Parathyroid adenoma (tissue), 2 donors: ENCODE data around the gene SPPL3.

Experiments used
- H2AFZ ChIP-seq: fragments of 300-600 bp; sonication (generic); one replicate; pipeline ENCODE4 v1.7.0; 2017; ENCODE audit warnings: antibody characterized with exemption, mild to moderate bottlenecking
- H3K27ac ChIP-seq: fragments of 300-600 bp; sonication (generic); one replicate; pipeline ENCODE4 v1.7.0; 2017
- H3K27me3 ChIP-seq: fragments of 300-600 bp; sonication (generic); one replicate; pipeline ENCODE4 v1.7.0; 2017; ENCODE audit warnings: low read length; ENCODE audit not compliant: control insufficient read depth, insufficient read depth
- H3K36me3 ChIP-seq: fragments of 300-600 bp; sonication (generic); one replicate; pipeline ENCODE4 v1.7.0; 2017; ENCODE audit warnings: low read length; ENCODE audit not compliant: control insufficient read depth, insufficient read depth
- H3K4me1 ChIP-seq: fragments of 300-600 bp; sonication (generic); one replicate; pipeline ENCODE4 v1.7.0; 2017; ENCODE audit warnings: control low read depth
- H3K4me2 ChIP-seq: fragments of 300-600 bp; sonication (generic); one replicate; pipeline ENCODE4 v1.7.0; 2017; ENCODE audit warnings: low read length
- H3K4me3 ChIP-seq: fragments of 300-600 bp; sonication (generic); one replicate; pipeline ENCODE4 v1.7.0; 2017; ENCODE audit warnings: low read depth, low read length
- H3K79me2 ChIP-seq: fragments of 300-600 bp; sonication (generic); one replicate; pipeline ENCODE4 v1.7.0; 2017; ENCODE audit warnings: control low read depth
- H3K9ac ChIP-seq: fragments of 300-600 bp; sonication (generic); one replicate; pipeline ENCODE4 v1.7.0; 2017; ENCODE audit warnings: mild to moderate bottlenecking
- H3K9me3 ChIP-seq: fragments of 300-600 bp; sonication (generic); one replicate; pipeline ENCODE4 v1.7.0; 2017; ENCODE audit warnings: low read length; ENCODE audit not compliant: control insufficient read depth
- TF ChIP-seq, protein P1 (sequence below): fragments of 300-600 bp; sonication (generic); IDR thresholded peaks from one replicate; pipeline ENCODE4 v1.7.0; 2017; ENCODE audit warnings: antibody characterized with exemption, mild to moderate bottlenecking
- donor health status: primary hyperparathyroidism.

Gene SPPL3

DNA sequence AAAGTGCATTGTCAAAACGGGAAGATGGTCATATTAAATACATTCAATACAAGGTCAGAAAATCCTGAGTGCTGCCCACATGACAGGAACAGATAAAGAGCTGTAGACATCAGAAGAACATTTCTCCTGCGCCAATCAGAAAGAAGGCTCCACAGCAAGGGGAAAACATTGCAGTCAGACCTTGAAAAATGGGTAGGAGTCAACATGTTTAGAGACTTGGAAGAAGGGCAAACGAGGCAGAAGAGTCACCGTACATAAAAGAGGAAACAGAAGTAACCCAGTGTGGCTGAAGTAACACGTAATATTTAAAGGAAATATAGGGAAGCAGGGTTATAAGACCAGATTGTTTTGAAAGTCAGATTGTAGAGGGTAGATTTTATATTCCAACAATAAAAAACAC is 11.9 kb downstream of the SPPL3 start:
- no peak overlapping the region for H3K27ac ChIP-seq

DNA sequence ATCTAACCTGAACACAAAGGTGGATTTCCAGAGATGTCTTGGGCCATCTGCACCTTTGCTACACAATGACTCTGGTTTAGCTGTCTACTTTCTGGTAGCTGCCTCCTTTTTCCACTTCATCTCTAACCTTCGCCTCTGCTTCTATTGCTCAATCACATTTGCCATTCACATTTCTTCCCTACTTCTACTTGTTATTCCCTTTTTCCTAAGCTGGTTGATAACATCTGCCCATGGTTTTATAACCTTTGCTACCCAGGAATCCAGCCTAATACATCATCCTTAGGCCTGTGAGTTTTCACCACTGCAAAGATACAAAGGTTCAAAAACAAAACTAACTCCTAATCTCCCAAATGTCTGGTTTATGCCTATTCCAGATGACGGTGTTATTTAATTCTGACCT is 13.2 kb downstream of the SPPL3 start:
- Histone ChIP-seq H3K4me3 (no peak overlapping the region), H3K9ac (no peak overlapping the region), H2AFZ (no peak overlapping the region), H3K36me3 (no peaks in the 10 kb centered on the region), H3K4me2 (peak overlapping the region; percentile 6), H3K27me3 (no peaks in the 10 kb centered on the region), H3K9me3 (no peaks in the 10 kb centered on the region), H3K4me1 (no peaks in the 10 kb centered on the region), H3K27ac (no peak overlapping the region), H3K79me2 (peaks cover 51% of the 10 kb centered on the region)
- TF ChIP-seq, protein P1, sequence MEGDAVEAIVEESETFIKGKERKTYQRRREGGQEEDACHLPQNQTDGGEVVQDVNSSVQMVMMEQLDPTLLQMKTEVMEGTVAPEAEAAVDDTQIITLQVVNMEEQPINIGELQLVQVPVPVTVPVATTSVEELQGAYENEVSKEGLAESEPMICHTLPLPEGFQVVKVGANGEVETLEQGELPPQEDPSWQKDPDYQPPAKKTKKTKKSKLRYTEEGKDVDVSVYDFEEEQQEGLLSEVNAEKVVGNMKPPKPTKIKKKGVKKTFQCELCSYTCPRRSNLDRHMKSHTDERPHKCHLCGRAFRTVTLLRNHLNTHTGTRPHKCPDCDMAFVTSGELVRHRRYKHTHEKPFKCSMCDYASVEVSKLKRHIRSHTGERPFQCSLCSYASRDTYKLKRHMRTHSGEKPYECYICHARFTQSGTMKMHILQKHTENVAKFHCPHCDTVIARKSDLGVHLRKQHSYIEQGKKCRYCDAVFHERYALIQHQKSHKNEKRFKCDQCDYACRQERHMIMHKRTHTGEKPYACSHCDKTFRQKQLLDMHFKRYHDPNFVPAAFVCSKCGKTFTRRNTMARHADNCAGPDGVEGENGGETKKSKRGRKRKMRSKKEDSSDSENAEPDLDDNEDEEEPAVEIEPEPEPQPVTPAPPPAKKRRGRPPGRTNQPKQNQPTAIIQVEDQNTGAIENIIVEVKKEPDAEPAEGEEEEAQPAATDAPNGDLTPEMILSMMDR = no peak

More for the DNA sequence above, 11.9 kb downstream of the SPPL3 start:
- TF ChIP-seq, protein P1 = no peak
- Histone ChIP-seq H3K4me3 (no peak overlapping the region), H2AFZ (no peak overlapping the region), H3K36me3 (no peaks in the 10 kb centered on the region), H3K27me3 (no peaks in the 10 kb centered on the region), H3K4me1 (no peaks in the 10 kb centered on the region), H3K9ac (no peak overlapping the region), H3K79me2 (peaks cover 52% of the 10 kb centered on the region), H3K4me2 (no peak overlapping the region), H3K9me3 (no peaks in the 10 kb centered on the region)

DNA sequence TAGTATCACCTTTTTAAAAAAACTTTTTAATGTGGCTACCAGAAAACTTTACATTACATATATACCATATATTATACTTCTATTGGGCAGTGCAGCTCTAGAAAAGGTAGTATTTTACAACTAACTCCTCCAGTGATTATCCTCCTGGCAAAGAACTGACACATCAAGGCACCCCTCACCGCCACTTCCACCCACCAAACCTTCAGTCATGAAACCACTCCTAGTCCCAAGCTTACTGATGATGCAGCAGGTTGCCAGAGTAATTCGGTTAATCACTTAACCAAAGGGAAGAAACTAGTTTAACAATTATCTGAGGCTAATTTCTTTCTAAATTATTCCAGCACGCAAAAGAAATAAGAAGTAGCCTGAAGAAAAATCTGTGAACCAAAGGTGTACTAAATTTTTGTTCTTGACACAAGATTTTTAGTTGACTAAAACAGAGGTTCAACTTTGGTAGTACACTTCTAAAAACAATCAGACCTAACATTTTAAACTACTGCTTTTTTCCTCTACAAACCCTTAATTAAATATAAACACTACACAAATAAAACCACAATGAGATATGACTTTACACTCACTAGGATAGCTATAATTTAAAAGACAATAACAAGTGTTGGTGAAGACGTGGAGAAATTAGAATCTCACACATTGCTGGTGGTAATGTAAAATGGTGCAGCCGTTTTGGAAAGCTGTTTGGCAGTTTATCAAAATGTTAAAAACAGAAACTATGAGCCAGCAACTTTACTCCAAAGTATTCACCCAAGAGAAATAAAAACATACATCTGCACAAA is 16.7 kb downstream of the SPPL3 start:
- Histone ChIP-seq H3K79me2 (peaks cover 53% of the 10 kb centered on the region), H3K27ac (no peak overlapping the region), H2AFZ (no peak overlapping the region), H3K4me1 (no peaks in the 10 kb centered on the region), H3K36me3 (no peaks in the 10 kb centered on the region), H3K9ac (no peak overlapping the region), H3K4me3 (no peak overlapping the region), H3K4me2 (no peak overlapping the region), H3K27me3 (no peaks in the 10 kb centered on the region), H3K9me3 (no peaks in the 10 kb centered on the region)
- TF ChIP-seq, protein P1 = no peak

DNA sequence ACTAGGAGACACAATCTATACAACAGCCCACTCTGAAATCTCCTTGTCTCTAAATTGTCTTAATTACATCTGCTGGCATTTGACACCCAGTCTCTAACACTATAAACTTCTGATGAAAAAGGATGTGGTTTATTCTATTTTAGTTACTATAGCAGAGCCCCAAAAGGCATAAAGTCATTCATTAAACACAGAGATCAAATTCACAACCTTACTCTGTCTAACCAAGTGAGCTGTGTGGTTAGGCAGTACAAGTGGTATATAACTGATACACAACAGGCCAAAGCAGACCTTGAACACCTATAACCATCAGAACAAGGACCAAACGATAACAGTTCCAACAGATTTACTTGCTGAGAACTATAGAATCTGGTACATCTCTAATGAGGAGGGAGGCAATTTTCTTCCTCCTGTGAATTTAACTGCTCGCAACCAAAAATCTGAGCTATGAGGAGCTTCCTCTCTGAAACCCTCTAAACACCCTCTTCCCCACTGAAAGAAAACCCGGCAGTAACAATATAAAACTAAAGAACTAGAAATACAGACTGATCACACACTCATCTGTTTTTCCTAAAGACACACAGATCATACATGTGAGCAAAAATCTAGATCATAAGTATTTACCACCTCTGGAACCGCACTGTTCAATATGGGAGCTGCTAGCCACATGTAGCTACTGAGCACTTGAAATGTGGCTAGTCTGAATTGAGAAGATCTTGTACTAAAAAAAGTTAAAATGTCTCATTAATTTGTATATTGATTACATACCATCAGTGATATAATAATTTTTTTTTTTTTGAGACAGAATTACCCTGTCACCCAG is 17.7 kb downstream of the SPPL3 start:
- Histone ChIP-seq H3K4me3 (no peak overlapping the region), H3K79me2 (peaks cover 55% of the 10 kb centered on the region), H3K9me3 (no peaks in the 10 kb centered on the region), H3K27me3 (no peaks in the 10 kb centered on the region), H2AFZ (no peak overlapping the region), H3K4me1 (no peaks in the 10 kb centered on the region), H3K9ac (no peak overlapping the region), H3K4me2 (no peak overlapping the region), H3K27ac (no peak overlapping the region), H3K36me3 (no peaks in the 10 kb centered on the region)
- TF ChIP-seq, protein P1 = no peak
